PC-9 (cell line): Measurements from ENCODE around the gene USP7. TPM values are rescaled to one million over a fixed set of nuclear protein-coding genes. Genes with fewer than 3 reads are reported as not detected.

Source experiments
- BruUV-seq: library from RNA; stranded (reverse); fragments of 400-500 nt; replicated peaks from 2 replicates; lab custom pipeline; 2021; lab: Mats Ljungman, UMichigan
- CTCF ChIA-PET: fragments of 300-600 bp; sonication (Branson Sonifier 250); formaldehyde crosslinking; loops from one replicate; lab custom pipeline; 2022; ENCODE audit warnings: antibody characterized with exemption; lab: Charles Lee
- POLR2A ChIA-PET: fragments of 300-600 bp; sonication (Branson Sonifier 250); formaldehyde crosslinking; loops from one replicate; lab custom pipeline; 2022; ENCODE audit warnings: antibody characterized with exemption; ENCODE audit not compliant: unreplicated experiment; lab: Charles Lee
- DNase-seq, 2 experiments: peaks; one replicate each; pipeline versions ENCODE4 v3.0.0 to v3.0.0-alpha.2; 2015 to 2022; ENCODE audit warnings: mixed read lengths in 1 of 2
- H2AFZ ChIP-seq: fragments of 200-600 bp; sonication (generic); 2 replicates; pipeline ENCODE4 v1.8.1; 2017; ENCODE audit warnings: antibody characterized with exemption
- H3F3A ChIP-seq: fragments of 200-600 bp; sonication (generic); 2 replicates; pipeline ENCODE4 v1.8.1; 2017; ENCODE audit warnings: antibody characterized with exemption, mild to moderate bottlenecking, low read depth; ENCODE audit not compliant: insufficient read depth
- H3K27ac ChIP-seq: fragments of 200-600 bp; sonication (generic); 2 replicates; pipeline ENCODE4 v1.6.1; 2016; ENCODE audit warnings: mixed run types
- H3K27me3 ChIP-seq: fragments of 200-600 bp; sonication (generic); 2 replicates; pipeline ENCODE4 v1.6.1; 2016; ENCODE audit warnings: low read depth, mixed run types; ENCODE audit not compliant: insufficient read depth
- H3K36me3 ChIP-seq: fragments of 200-600 bp; sonication (generic); 2 replicates; pipeline ENCODE4 v1.6.1; 2016; ENCODE audit warnings: low read depth, mixed run types
- H3K4me1 ChIP-seq: fragments of 200-600 bp; sonication (generic); replicated peaks from 2 replicates; pipeline ENCODE4 v1.6.1; 2016; ENCODE audit warnings: mixed run types; ENCODE audit not compliant: insufficient read depth
- H3K4me2 ChIP-seq: fragments of 200-600 bp; sonication (generic); 2 replicates; pipeline ENCODE4 v1.6.1; 2017; ENCODE audit warnings: mixed run types
- H3K4me3 ChIP-seq: fragments of 200-600 bp; sonication (generic); 2 replicates; pipeline ENCODE4 v1.6.1; 2016; ENCODE audit warnings: mixed run types
- H3K79me2 ChIP-seq: fragments of 200-600 bp; sonication (generic); 2 replicates; pipeline ENCODE4 v1.6.1; 2017; ENCODE audit warnings: low read depth, mixed run types
- H3K9me2 ChIP-seq: fragments of 200-600 bp; sonication (generic); 2 replicates; pipeline ENCODE4 v1.8.1; 2017; ENCODE audit warnings: mild to moderate bottlenecking; ENCODE audit not compliant: insufficient read depth
- H3K9me3 ChIP-seq: fragments of 200-600 bp; sonication (generic); 2 replicates; pipeline ENCODE4 v1.8.1; 2016; ENCODE audit warnings: low read depth; ENCODE audit not compliant: insufficient read depth
- H4K20me1 ChIP-seq: fragments of 200-600 bp; sonication (generic); 2 replicates; pipeline ENCODE4 v1.8.1; 2017; ENCODE audit not compliant: insufficient read depth
- EZH2 ChIP-seq: fragments of 200-600 bp; sonication (generic); IDR thresholded peaks from 2 replicates; pipeline ENCODE4 v1.8.0; 2017; ENCODE audit warnings: antibody characterized with exemption, low read depth
- intact Hi-C: fragments of 100-400 bp; cut with micrococcal nuclease; formaldehyde crosslinking; loops from one replicate; pipeline ENCODE4 v1.10.0; 2022; ENCODE audit not compliant: unreplicated experiment
- total RNA-seq: library from RNA; stranded (reverse); gene quantifications from 2 replicates; pipeline ENCODE4 v1.2.3, GENCODE V29; 2021
- TF ChIP-seq, protein P1 (sequence below): fragments of 200-600 bp; sonication (generic); conservative IDR thresholded peaks from 2 replicates; pipeline ENCODE4 v1.6.1; 2017; ENCODE audit warnings: mixed run types, antibody characterized with exemption, mild to moderate bottlenecking, moderate library complexity

USP7 gene
- total RNA-seq, 1 experiment from 2014 or later = 167 TPM

DNA sequence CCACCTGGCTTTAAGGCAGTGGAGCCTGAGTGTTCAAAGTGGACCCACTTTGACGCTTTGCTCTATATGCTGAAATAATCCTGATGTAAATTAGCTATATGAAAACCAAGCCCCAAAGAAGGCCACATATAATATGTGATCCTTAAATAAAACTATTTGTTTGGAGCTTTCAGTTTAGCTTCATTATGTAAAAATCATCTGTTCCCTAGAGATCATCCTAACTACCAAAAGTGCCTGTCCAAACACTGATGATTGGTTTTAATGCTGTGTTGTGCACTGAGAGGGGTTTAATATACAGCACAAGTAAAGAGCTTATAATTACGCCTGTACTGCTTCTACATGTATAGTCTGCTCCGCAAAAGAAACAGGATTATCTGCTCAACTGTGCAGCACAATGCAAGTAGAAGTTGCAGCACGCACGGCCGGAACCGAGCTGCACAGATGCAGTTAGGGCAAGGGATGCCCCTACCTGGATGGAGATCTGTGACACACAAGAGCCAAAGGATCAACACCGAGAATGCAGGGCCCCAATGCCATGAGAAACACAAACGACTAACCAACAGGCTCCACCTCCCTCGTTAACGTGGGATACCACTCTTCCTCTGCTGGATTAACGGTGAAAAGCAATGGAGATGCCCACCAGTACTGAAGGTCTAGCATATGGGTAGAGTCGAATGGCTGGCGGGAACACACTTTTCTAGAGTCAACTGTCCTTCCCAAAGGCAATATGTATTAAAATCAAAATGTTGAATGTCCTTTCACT is 20.5 kb downstream of the USP7 start:
- Histone ChIP-seq H3K4me2 (no peak overlapping the region), H3K27ac (no peak overlapping the region), H3K27me3 (no peaks in the 10 kb centered on the region), H3K79me2 (peaks cover 99% of the 10 kb centered on the region), H4K20me1 (peaks cover 100% of the 10 kb centered on the region), H2AFZ (no peak overlapping the region), H3K36me3 (no peaks in the 10 kb centered on the region), H3K9me2 (no peaks in the 10 kb centered on the region), H3K9me3 (no peaks in the 10 kb centered on the region), H3K4me3 (no peak overlapping the region), H3K4me1 (peaks cover 9% of the 10 kb centered on the region), H3F3A (peaks cover 8% of the 10 kb centered on the region)
- TF ChIP-seq, protein P1, sequence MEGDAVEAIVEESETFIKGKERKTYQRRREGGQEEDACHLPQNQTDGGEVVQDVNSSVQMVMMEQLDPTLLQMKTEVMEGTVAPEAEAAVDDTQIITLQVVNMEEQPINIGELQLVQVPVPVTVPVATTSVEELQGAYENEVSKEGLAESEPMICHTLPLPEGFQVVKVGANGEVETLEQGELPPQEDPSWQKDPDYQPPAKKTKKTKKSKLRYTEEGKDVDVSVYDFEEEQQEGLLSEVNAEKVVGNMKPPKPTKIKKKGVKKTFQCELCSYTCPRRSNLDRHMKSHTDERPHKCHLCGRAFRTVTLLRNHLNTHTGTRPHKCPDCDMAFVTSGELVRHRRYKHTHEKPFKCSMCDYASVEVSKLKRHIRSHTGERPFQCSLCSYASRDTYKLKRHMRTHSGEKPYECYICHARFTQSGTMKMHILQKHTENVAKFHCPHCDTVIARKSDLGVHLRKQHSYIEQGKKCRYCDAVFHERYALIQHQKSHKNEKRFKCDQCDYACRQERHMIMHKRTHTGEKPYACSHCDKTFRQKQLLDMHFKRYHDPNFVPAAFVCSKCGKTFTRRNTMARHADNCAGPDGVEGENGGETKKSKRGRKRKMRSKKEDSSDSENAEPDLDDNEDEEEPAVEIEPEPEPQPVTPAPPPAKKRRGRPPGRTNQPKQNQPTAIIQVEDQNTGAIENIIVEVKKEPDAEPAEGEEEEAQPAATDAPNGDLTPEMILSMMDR = no peak
- TF ChIP-seq EZH2 = no peak
- ChIA-PET POLR2A (interaction anchor here (0.5 kb wide), 1 partner anchor 74 kb away, joined by 4 read pairs; no protein-coding TSS in a partner anchor), CTCF (no interaction called here)
- intact Hi-C loops = no loop called here
- no TSS peak for BruUV-seq
- no peak for DNase-seq

- Histone ChIP-seq H3K4me2 (no peak overlapping the region), H3K4me1 (peaks cover 22% of the 10 kb centered on the region), H3K27me3 (no peaks in the 10 kb centered on the region), H3K79me2 (peaks cover 99% of the 10 kb centered on the region), H3K9me3 (no peaks in the 10 kb centered on the region), H3K9me2 (no peaks in the 10 kb centered on the region), H3K36me3 (no peaks in the 10 kb centered on the region), H2AFZ (no peak overlapping the region), H3K4me3 (no peak overlapping the region), H4K20me1 (peaks cover 100% of the 10 kb centered on the region), H3F3A (peaks cover 14% of the 10 kb centered on the region), H3K27ac (no peak overlapping the region)
- no TSS peak for BruUV-seq
- no peak for DNase-seq
- POLR2A ChIA-PET = no interaction called here
- CTCF ChIA-PET = no interaction called here
- intact Hi-C loops = no loop called here
- no peak for TF ChIP-seq EZH2
- TF ChIP-seq, protein P1 = no peak
These were observed 21.9 kb downstream of the USP7 start for GRCh38 chr16:8941718-8942344.

- POLR2A ChIA-PET = no interaction called here
- no peak overlapping the region for H2AFZ ChIP-seq
- H3K4me1 ChIP-seq = peaks cover 26% of the 10 kb centered on the region
- no peak overlapping the region for H3K4me3 ChIP-seq
- H3K4me2 ChIP-seq = peak overlapping the region; percentile 30
- no peaks in the 10 kb centered on the region for H3K9me2 ChIP-seq
- H3K9me3 ChIP-seq = no peaks in the 10 kb centered on the region
- peak; percentile 69 to 72 for DNase-seq
- no TSS peak for BruUV-seq
- H3F3A ChIP-seq = peaks cover 23% of the 10 kb centered on the region
- intact Hi-C loops = loop anchor here (1.0 to 10.0 kb wide), 2 partner anchors 21 to 67 kb away; no protein-coding TSS in a partner anchor
- peaks cover 100% of the 10 kb centered on the region for H4K20me1 ChIP-seq
- TF ChIP-seq, protein P1 = no peak
- TF ChIP-seq EZH2 = no peak
- no peaks in the 10 kb centered on the region for H3K27me3 ChIP-seq
- H3K36me3 ChIP-seq = no peaks in the 10 kb centered on the region
- CTCF ChIA-PET = interaction anchor here (0.7 kb wide), 2 partner anchors 35 to 71 kb away, joined by 3 read pairs; no protein-coding TSS in a partner anchor
- peaks cover 99% of the 10 kb centered on the region for H3K79me2 ChIP-seq
- H3K27ac ChIP-seq = peak overlapping the region; percentile 55
These were observed 25.9 kb downstream of the USP7 start for GRCh38 chr16:8937803-8938202.
